IMR-90 (cell line): ENCODE results near the gene PITPNM1. TPM values are rescaled to one million over a fixed set of nuclear protein-coding genes. Genes with fewer than 3 reads are reported as not detected.
"Not testable (repeated sequence)": the region's sequence is repeated elsewhere in the genome, so short reads cannot be mapped to it uniquely, and the experiment has no call there.

Experiments
- ATAC-seq: fragments of 200-7000 bp; cut with Tn5 transposase; 2 replicates; pipeline ENCODE4 v1.9.1; 2020; ENCODE audit warnings: low read depth, mild to moderate bottlenecking, moderate library complexity
- BruUV-seq: library from RNA; stranded (reverse); fragments of 400-500 nt; replicated peaks from 2 replicates; lab custom pipeline; 2021; lab: Mats Ljungman, UMichigan
- CTCF ChIA-PET: fragments of 300-600 bp; formaldehyde crosslinking; extraction: SDS; loops from one replicate; lab custom pipeline; 2021; ENCODE audit warnings: antibody characterized with exemption; lab: Yijun Ruan, JAX
- POLR2A ChIA-PET: fragments of 300-600 bp; sonication (Branson Sonifier 250); formaldehyde crosslinking; loops from one replicate; lab custom pipeline; 2022; ENCODE audit warnings: antibody characterized with exemption; ENCODE audit not compliant: unreplicated experiment; lab: Charles Lee
- DNase-seq: peaks from one replicate; pipeline ENCODE4 v3.0.0; 2013
- H2AFZ ChIP-seq: replicated peaks from 2 replicates; pipeline ENCODE3; 2013; ENCODE audit warnings: low read length, mild to moderate bottlenecking; ENCODE audit not compliant: poor library complexity
- H2AK5ac ChIP-seq: 2 replicates; pipeline ENCODE4 v1.6.1; 2013; ENCODE audit warnings: low read depth, low read length, inconsistent platforms
- H2AK9ac ChIP-seq: replicated peaks from 2 replicates; pipeline ENCODE3; 2013; ENCODE audit warnings: mild to moderate bottlenecking, low read depth, low read length, moderate library complexity; ENCODE audit not compliant: poor library complexity
- H2BK120ac ChIP-seq: 2 replicates; pipeline ENCODE4 v1.6.1; 2013; ENCODE audit warnings: low read depth, low read length, inconsistent platforms
- H2BK15ac ChIP-seq: 3 replicates; pipeline ENCODE4 v1.6.1; 2013; ENCODE audit warnings: low read depth, low read length, inconsistent platforms
- H2BK20ac ChIP-seq: 2 replicates; pipeline ENCODE4 v1.6.1; 2013; ENCODE audit warnings: low read depth, mild to moderate bottlenecking, inconsistent platforms, low read length, moderate library complexity
- H2BK5ac ChIP-seq: 2 replicates; pipeline ENCODE4 v1.6.1; 2013; ENCODE audit warnings: mild to moderate bottlenecking, low read depth, low read length, inconsistent platforms; ENCODE audit not compliant: poor library complexity, severe bottlenecking
- H3K14ac ChIP-seq: replicated peaks from 2 replicates; pipeline ENCODE4 v1.6.1; 2013; ENCODE audit warnings: low read depth, low read length, inconsistent platforms
- H3K18ac ChIP-seq: 2 replicates; pipeline ENCODE4 v1.6.1; 2013; ENCODE audit warnings: low read depth, low read length, control low read depth
- H3K23ac ChIP-seq: 2 replicates; pipeline ENCODE4 v1.6.1; 2013; ENCODE audit warnings: low read depth, low read length, inconsistent platforms
- H3K27ac ChIP-seq: 2 replicates; pipeline ENCODE4 v1.5.1; 2013; ENCODE audit warnings: mild to moderate bottlenecking, control low read depth, low read length; ENCODE audit not compliant: insufficient read depth
- H3K27me3 ChIP-seq: 2 replicates; pipeline ENCODE4 v1.6.1; 2013; ENCODE audit warnings: low read length; ENCODE audit not compliant: control insufficient read depth, insufficient read depth
- H3K36me3 ChIP-seq: 2 replicates; pipeline ENCODE4 v1.6.1; 2013; ENCODE audit warnings: low read length, mixed read lengths; ENCODE audit not compliant: control insufficient read depth, insufficient read depth
- H3K4ac ChIP-seq: 2 replicates; pipeline ENCODE4 v1.6.1; 2013; ENCODE audit warnings: low read depth, low read length, inconsistent platforms
- H3K4me1 ChIP-seq: 2 replicates; pipeline ENCODE4 v1.6.1; 2013; ENCODE audit warnings: low read length, mixed read lengths; ENCODE audit not compliant: control insufficient read depth, insufficient read depth
- H3K4me2 ChIP-seq: 2 replicates; pipeline ENCODE4 v1.6.1; 2013; ENCODE audit warnings: low read depth, mild to moderate bottlenecking, control low read depth, low read length, moderate library complexity
- H3K4me3 ChIP-seq: 2 replicates; pipeline ENCODE4 v1.5.1; 2013; ENCODE audit warnings: low read depth, mild to moderate bottlenecking, control low read depth, low read length, moderate library complexity; ENCODE audit not compliant: insufficient read depth
- H3K56ac ChIP-seq: 2 replicates; pipeline ENCODE4 v1.6.1; 2013; ENCODE audit warnings: low read length, inconsistent platforms; ENCODE audit not compliant: insufficient read depth; ENCODE audit errors: extremely low read depth
- H3K79me1 ChIP-seq, 2 experiments: 2 replicates each; pipeline ENCODE4 v1.6.1; 2013; ENCODE audit warnings: low read length in 2 of 2, inconsistent platforms in 1 of 2, low read depth in 1 of 2
- H3K9ac ChIP-seq: 2 replicates; pipeline ENCODE4 v1.6.1; 2013; ENCODE audit warnings: low read depth, low read length, control low read depth
- H3K9me1 ChIP-seq: 2 replicates; pipeline ENCODE4 v1.6.1; 2013; ENCODE audit warnings: low read length, inconsistent platforms; ENCODE audit not compliant: insufficient read depth
- H3K9me3 ChIP-seq: 2 replicates; pipeline ENCODE4 v1.6.1; 2013; ENCODE audit warnings: low read length; ENCODE audit not compliant: control insufficient read depth, insufficient read depth
- H4K20me1 ChIP-seq: 2 replicates; pipeline ENCODE4 v1.6.1; 2013; ENCODE audit warnings: low read length, inconsistent platforms; ENCODE audit not compliant: insufficient read depth
- H4K5ac ChIP-seq: 2 replicates; pipeline ENCODE4 v1.6.1; 2013; ENCODE audit warnings: mild to moderate bottlenecking, low read depth, low read length, control low read depth
- H4K8ac ChIP-seq, 2 experiments: 2 replicates each; pipeline ENCODE4 v1.6.1; 2013; ENCODE audit warnings: low read depth in 2 of 2, low read length in 2 of 2, control low read depth in 1 of 2, inconsistent platforms in 1 of 2
- H4K91ac ChIP-seq: 2 replicates; pipeline ENCODE4 v1.6.1; 2013; ENCODE audit warnings: low read depth, low read length, inconsistent platforms; ENCODE audit not compliant: insufficient read depth
- BHLHE40 ChIP-seq: fragments of 150-350 bp; IDR thresholded peaks from 2 replicates; pipeline ENCODE4 v1.6.1; 2016; ENCODE audit warnings: mild to moderate bottlenecking, low read depth, low read length
- ELK1 ChIP-seq: fragments of 150-350 bp; IDR thresholded peaks from 2 replicates; pipeline ENCODE4 v1.6.1; 2016; ENCODE audit warnings: low read depth, mild to moderate bottlenecking, low read length, moderate library complexity, borderline replicate concordance
- MAFK ChIP-seq: IDR thresholded peaks from 2 replicates; pipeline ENCODE4 v1.6.1; 2012; ENCODE audit warnings: low read depth, low read length, improper control_type of control experiment
- POLR2A ChIP-seq: IDR thresholded peaks from 2 replicates; pipeline ENCODE4 v1.6.1; 2012; ENCODE audit warnings: mild to moderate bottlenecking, low read depth, low read length
- SMC3 ChIP-seq: fragments of 150-350 bp; IDR thresholded peaks from 2 replicates; pipeline ENCODE4 v1.6.1; 2016; ENCODE audit warnings: low read depth, mild to moderate bottlenecking, antibody characterized with exemption, low read length, moderate library complexity
- WGBS, 2 experiments: methylation state at CpG; one replicate each; pipeline versions ENCODE4 v1.1.5 to v1.1.7; 2013; ENCODE audit warnings: missing lambda C conversion rate in 2 of 2; ENCODE audit not compliant: insufficient read length in 1 of 2; ENCODE audit errors: extremely low coverage in 2 of 2; 5-methylcytosine and 5-hydroxymethylcytosine counted together
- dilution Hi-C: fragments of 300-500 bp; cut with HindIII; formaldehyde crosslinking; loops from one replicate; pipeline ENCODE4 v1.14.3; 2018; ENCODE audit warnings: low sequenced_read_pairs; ENCODE audit not compliant: unreplicated experiment
- in situ Hi-C: fragments of 300-500 bp; cut with MboI; formaldehyde crosslinking; loops from 3 replicates; pipeline ENCODE4 v1.14.3; 2019; ENCODE audit warnings: low sequenced_read_pairs, inconsistent platforms, mixed read lengths
- intact Hi-C: fragments of 100-400 bp; cut with micrococcal nuclease; formaldehyde crosslinking; loops from 2 replicates; pipeline ENCODE4 v1.10.0; 2022
- polyA plus RNA-seq, 3 experiments: library from polyadenylated mRNA; depleted of rRNA; stranded (reverse); fragments of >200 nt; gene quantifications; 2 replicates each; pipeline ENCODE4 v1.2.3, GENCODE V29; 2012; ENCODE audit warnings: low replicate concordance in 1 of 3
- total RNA-seq: library from RNA; depleted of rRNA; stranded (reverse); fragments of >200 nt; gene quantifications from 2 replicates; pipeline ENCODE4 v1.2.3, GENCODE V29; 2012

Gene PITPNM1
- total and polyA plus RNA-seq, 2 of the 4 experiments (the other 2 are of a cell fraction) = 5.0 to 15.4 TPM

GRCh38 chr11:67514116-67514515, 9.0 kb upstream of the PITPNM1 start:
- Histone ChIP-seq H2AK5ac (no peak overlapping the region), H3K9ac (no peak overlapping the region), H3K18ac (no peak overlapping the region), H4K20me1 (no peaks in the 10 kb centered on the region), H3K4me1 (no peaks in the 10 kb centered on the region), H3K27ac (no peak overlapping the region), H4K5ac (no peak overlapping the region), H2BK15ac (no peak overlapping the region), H3K56ac (no peak overlapping the region), H3K14ac (no peak overlapping the region), H3K4ac (no peak overlapping the region), H2BK20ac (no peak overlapping the region), H3K9me3 (no peaks in the 10 kb centered on the region), H2BK5ac (no peak overlapping the region), H3K4me2 (no peak overlapping the region), H3K9me1 (no peaks in the 10 kb centered on the region; the same call in 1 of the 2 replicates), H3K23ac (no peak overlapping the region), H4K91ac (no peak overlapping the region), H3K79me1 (no peaks in the 10 kb centered on the region), H2AK9ac (no peak overlapping the region), H3K27me3 (peaks cover 26% of the 10 kb centered on the region), H2BK120ac (no peak overlapping the region), H4K8ac (no peak overlapping the region), H3K4me3 (no peak overlapping the region), H3K36me3 (no peaks in the 10 kb centered on the region), H2AFZ (no peak overlapping the region)
- in situ Hi-C loops = no loop called here
- TF ChIP-seq MAFK (no peak), POLR2A (no peak), BHLHE40 (no peak), SMC3 (no peak), ELK1 (no peak)
- ATAC-seq = no peak
- BruUV-seq = no TSS peak
- CTCF ChIA-PET = no interaction called here
- POLR2A ChIA-PET = interaction anchor here (0.6 kb wide), 1 partner anchor 107 kb away, joined by 6 read pairs; no protein-coding TSS in a partner anchor
- dilution Hi-C loops = no loop called here
- no CpG with 5 or more reads among the region's 7 CpGs for WGBS, 2 experiments
- intact Hi-C loops = no loop called here
- no peak for DNase-seq

- H3K56ac ChIP-seq, BruUV-seq, DNase-seq, intact Hi-C loops, in situ Hi-C loops, dilution Hi-C loops, H2AK5ac ChIP-seq, H2AFZ ChIP-seq, ATAC-seq, H2BK15ac ChIP-seq, H4K20me1 ChIP-seq, H4K91ac ChIP-seq, H3K9me1 ChIP-seq, H2BK120ac ChIP-seq, H3K18ac ChIP-seq, H2BK5ac ChIP-seq, H3K36me3 ChIP-seq, H3K4ac ChIP-seq, H4K8ac ChIP-seq, H3K79me1 ChIP-seq, H3K14ac ChIP-seq, H3K9ac ChIP-seq, H2BK20ac ChIP-seq, H3K4me3 ChIP-seq, H2AK9ac ChIP-seq, CTCF ChIA-PET, H3K27ac ChIP-seq, H3K9me3 ChIP-seq, H4K5ac ChIP-seq, H3K4me1 ChIP-seq, H3K4me2 ChIP-seq, H3K23ac ChIP-seq, POLR2A ChIA-PET: not testable (repeated sequence)
- WGBS, 2 experiments = no CpG with 5 or more reads among the region's 4 CpGs
- H3K27me3 ChIP-seq = peaks cover 13% of the 10 kb centered on the region
Observed at GRCh38 chr11:67511558-67511957, 6.4 kb upstream of the PITPNM1 start.
